Astrocyte (in vitro differentiated cells and primary cell): ENCODE results near the gene LGALS3BP. TPM values are rescaled to one million over a fixed set of nuclear protein-coding genes. Genes with fewer than 3 reads are reported as not detected.

ENCODE experiments used
- DNase-seq: peaks from one replicate; pipeline ENCODE4 v3.0.0-alpha.2; 2010; ENCODE audit warnings: low read depth
- FAIRE-seq: peaks from 2 replicates; lab custom pipeline; 2011; peaks lifted over from hg19 to GRCh38; lab: Jason Lieb, UNC
- H2AFZ ChIP-seq: 2 replicates; pipeline ENCODE4 v1.6.0; 2012; ENCODE audit warnings: low read depth, low read length, inconsistent platforms
- H3K27ac ChIP-seq: 2 replicates; pipeline ENCODE4 v1.5.1; 2011; ENCODE audit warnings: low read depth, low read length, inconsistent platforms
- H3K27me3 ChIP-seq: 2 replicates; pipeline ENCODE4 v1.6.0; 2011; ENCODE audit warnings: low read length, inconsistent platforms; ENCODE audit not compliant: insufficient read depth
- H3K36me3 ChIP-seq: 2 replicates; pipeline ENCODE4 v1.5.1; 2011; ENCODE audit warnings: low read length, inconsistent platforms; ENCODE audit not compliant: insufficient read depth
- H3K4me1 ChIP-seq: 2 replicates; pipeline ENCODE4 v1.5.1; 2011; ENCODE audit warnings: low read length, inconsistent platforms; ENCODE audit not compliant: insufficient read depth
- H3K4me2 ChIP-seq: 2 replicates; pipeline ENCODE4 v1.6.0; 2012; ENCODE audit warnings: low read length, inconsistent platforms
- H3K4me3 ChIP-seq: 2 replicates; pipeline ENCODE4 v1.5.1; 2011; ENCODE audit warnings: low read depth, mild to moderate bottlenecking, low read length, inconsistent platforms; ENCODE audit not compliant: insufficient read depth
- H3K79me2 ChIP-seq: 2 replicates; pipeline ENCODE4 v1.6.0; 2012; ENCODE audit warnings: mild to moderate bottlenecking, low read length, inconsistent platforms; ENCODE audit not compliant: insufficient read depth
- H3K9ac ChIP-seq: 2 replicates; pipeline ENCODE4 v1.6.0; 2012; ENCODE audit warnings: mild to moderate bottlenecking, low read length, inconsistent platforms
- H3K9me3 ChIP-seq: 2 replicates; pipeline ENCODE4 v1.5.1; 2012; ENCODE audit warnings: low read depth, mild to moderate bottlenecking, low read length, inconsistent platforms; ENCODE audit not compliant: insufficient read depth
- H4K20me1 ChIP-seq: 2 replicates; pipeline ENCODE4 v1.6.0; 2012; ENCODE audit warnings: low read length, inconsistent platforms; ENCODE audit not compliant: insufficient read depth
- H3K27ac Mint-ChIP-seq: one replicate; pipeline ENCODE4 v1.8.0; 2021; ENCODE audit warnings: mild to moderate bottlenecking, mixed read lengths; ENCODE audit not compliant: unreplicated experiment
- H3K27me3 Mint-ChIP-seq: one replicate; pipeline ENCODE4 v1.8.0; 2021; ENCODE audit warnings: low read depth, mixed read lengths; ENCODE audit not compliant: unreplicated experiment
- H3K36me3 Mint-ChIP-seq: one replicate; pipeline ENCODE4 v1.8.0; 2021; ENCODE audit warnings: low read depth, mixed read lengths; ENCODE audit not compliant: unreplicated experiment
- H3K4me1 Mint-ChIP-seq: one replicate; pipeline ENCODE4 v1.8.0; 2021; ENCODE audit warnings: low read depth, mixed read lengths; ENCODE audit not compliant: unreplicated experiment
- H3K4me3 Mint-ChIP-seq: one replicate; pipeline ENCODE4 v1.8.0; 2021; ENCODE audit warnings: mild to moderate bottlenecking, moderate library complexity, mixed read lengths; ENCODE audit not compliant: unreplicated experiment
- H3K9me3 Mint-ChIP-seq: one replicate; pipeline ENCODE4 v1.8.0; 2021; ENCODE audit warnings: mild to moderate bottlenecking, mixed read lengths; ENCODE audit not compliant: unreplicated experiment
- EZH2 ChIP-seq: IDR thresholded peaks from 2 replicates; pipeline ENCODE4 v1.6.1; 2012; ENCODE audit warnings: mild to moderate bottlenecking, low read length, inconsistent platforms; ENCODE audit not compliant: insufficient read depth
- total RNA-seq: library from RNA; stranded (reverse); gene quantifications from 2 replicates; pipeline ENCODE4 v1.2.1, GENCODE V29; 2021
- TF ChIP-seq, protein P1 (sequence below): IDR thresholded peaks from 2 replicates; pipeline ENCODE4 v1.5.1; 2011; ENCODE audit warnings: low read depth, mild to moderate bottlenecking, inconsistent platforms, low read length, moderate library complexity; ENCODE audit not compliant: insufficient read depth

The LGALS3BP gene
- total RNA-seq, 1 donor from 2014 or later, result 495 TPM

DNA sequence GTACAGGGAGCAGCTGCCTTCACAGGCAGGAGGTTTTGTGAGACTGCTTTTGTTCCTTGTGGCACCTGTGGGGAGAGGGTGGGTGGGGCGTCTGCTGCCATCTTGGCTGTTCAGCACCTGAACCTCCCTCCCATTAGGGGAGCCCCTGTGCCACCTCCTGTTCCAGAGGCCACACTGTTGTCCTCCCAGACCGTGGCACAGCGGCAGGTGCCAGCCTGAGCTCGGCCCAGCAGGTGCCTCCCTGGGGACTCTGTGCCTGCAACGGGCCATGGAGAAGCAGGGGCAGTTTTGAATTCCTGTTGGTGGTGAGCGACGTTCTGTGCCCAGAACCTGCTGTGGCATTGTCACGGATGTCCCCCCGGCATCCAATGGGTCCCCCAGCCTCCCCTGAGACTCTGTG, 9.9 kb downstream of the LGALS3BP start:
- Histone ChIP-seq H3K9me3 (no peaks in the 10 kb centered on the region), H3K79me2 (peaks cover 3% of the 10 kb centered on the region), H3K27me3 (no peaks in the 10 kb centered on the region), H3K4me3 (no peak overlapping the region), H2AFZ (no peak overlapping the region), H3K4me1 (peaks cover 10% of the 10 kb centered on the region), H3K9ac (no peak overlapping the region), H3K36me3 (no peaks in the 10 kb centered on the region), H4K20me1 (peaks cover 20% of the 10 kb centered on the region), H3K27ac (no peak overlapping the region), H3K4me2 (no peak overlapping the region)
- TF ChIP-seq EZH2, result no peak
- TF ChIP-seq, protein P1, sequence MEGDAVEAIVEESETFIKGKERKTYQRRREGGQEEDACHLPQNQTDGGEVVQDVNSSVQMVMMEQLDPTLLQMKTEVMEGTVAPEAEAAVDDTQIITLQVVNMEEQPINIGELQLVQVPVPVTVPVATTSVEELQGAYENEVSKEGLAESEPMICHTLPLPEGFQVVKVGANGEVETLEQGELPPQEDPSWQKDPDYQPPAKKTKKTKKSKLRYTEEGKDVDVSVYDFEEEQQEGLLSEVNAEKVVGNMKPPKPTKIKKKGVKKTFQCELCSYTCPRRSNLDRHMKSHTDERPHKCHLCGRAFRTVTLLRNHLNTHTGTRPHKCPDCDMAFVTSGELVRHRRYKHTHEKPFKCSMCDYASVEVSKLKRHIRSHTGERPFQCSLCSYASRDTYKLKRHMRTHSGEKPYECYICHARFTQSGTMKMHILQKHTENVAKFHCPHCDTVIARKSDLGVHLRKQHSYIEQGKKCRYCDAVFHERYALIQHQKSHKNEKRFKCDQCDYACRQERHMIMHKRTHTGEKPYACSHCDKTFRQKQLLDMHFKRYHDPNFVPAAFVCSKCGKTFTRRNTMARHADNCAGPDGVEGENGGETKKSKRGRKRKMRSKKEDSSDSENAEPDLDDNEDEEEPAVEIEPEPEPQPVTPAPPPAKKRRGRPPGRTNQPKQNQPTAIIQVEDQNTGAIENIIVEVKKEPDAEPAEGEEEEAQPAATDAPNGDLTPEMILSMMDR, result no peak
- DNase-seq (no peak), FAIRE-seq (no peak)
- no peak overlapping the region for H3K27ac Mint-ChIP-seq
- H3K27me3 Mint-ChIP-seq, result peaks cover 3% of the 10 kb centered on the region
- H3K9me3 Mint-ChIP-seq, result no peaks in the 10 kb centered on the region
- no peak overlapping the region for H3K4me3 Mint-ChIP-seq
- peaks cover 3% of the 10 kb centered on the region for H3K4me1 Mint-ChIP-seq
- H3K36me3 Mint-ChIP-seq, result peaks cover 20% of the 10 kb centered on the region

DNA sequence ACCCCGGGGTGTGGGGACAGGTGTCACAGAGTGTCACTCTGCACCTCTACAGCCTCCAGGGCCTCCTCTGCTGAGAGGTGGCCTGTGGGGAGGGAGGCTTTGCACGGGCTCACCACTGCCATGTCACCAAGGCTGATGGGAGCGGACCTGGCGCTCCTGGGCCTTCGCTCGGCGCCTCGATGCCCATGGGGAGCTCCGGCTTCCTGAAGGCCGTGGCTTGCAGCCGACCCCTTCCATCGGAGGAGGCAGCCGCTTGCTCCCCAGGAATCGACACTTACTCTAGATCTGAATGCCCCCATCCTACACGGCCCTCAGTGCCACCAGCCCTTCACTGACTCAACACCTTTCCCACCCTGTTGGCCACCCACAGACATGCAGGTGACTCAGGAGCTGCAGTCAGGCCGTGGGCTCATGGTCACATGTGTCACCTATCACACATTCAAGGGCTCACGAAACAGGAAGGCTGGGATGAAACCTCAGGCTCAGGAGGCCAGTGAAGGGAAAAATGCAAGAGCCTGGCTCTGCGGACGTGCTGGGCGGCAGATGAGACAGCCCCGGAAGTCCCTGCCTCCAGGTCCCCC, 11.9 kb downstream of the LGALS3BP start:
- H3K36me3 ChIP-seq, result no peaks in the 10 kb centered on the region
- no peaks in the 10 kb centered on the region for H3K9me3 ChIP-seq
- Mint-ChIP-seq H3K9me3 (no peaks in the 10 kb centered on the region), H3K4me3 (no peak overlapping the region), H3K27me3 (peaks cover 3% of the 10 kb centered on the region), H3K36me3 (peaks cover 19% of the 10 kb centered on the region), H3K27ac (no peak overlapping the region), H3K4me1 (peaks cover 3% of the 10 kb centered on the region)
- H3K9ac ChIP-seq, result no peak overlapping the region
- peaks cover 6% of the 10 kb centered on the region for H3K4me1 ChIP-seq
- FAIRE-seq, result no peak
- no peaks in the 10 kb centered on the region for H3K27me3 ChIP-seq
- no peak overlapping the region for H3K4me2 ChIP-seq
- H3K27ac ChIP-seq, result no peak overlapping the region
- DNase-seq, result no peak
- peaks cover 20% of the 10 kb centered on the region for H4K20me1 ChIP-seq
- peaks cover 3% of the 10 kb centered on the region for H3K79me2 ChIP-seq
- TF ChIP-seq, protein P1, result no peak
- TF ChIP-seq EZH2, result no peak
- no peak overlapping the region for H2AFZ ChIP-seq
- H3K4me3 ChIP-seq, result no peak overlapping the region

DNA sequence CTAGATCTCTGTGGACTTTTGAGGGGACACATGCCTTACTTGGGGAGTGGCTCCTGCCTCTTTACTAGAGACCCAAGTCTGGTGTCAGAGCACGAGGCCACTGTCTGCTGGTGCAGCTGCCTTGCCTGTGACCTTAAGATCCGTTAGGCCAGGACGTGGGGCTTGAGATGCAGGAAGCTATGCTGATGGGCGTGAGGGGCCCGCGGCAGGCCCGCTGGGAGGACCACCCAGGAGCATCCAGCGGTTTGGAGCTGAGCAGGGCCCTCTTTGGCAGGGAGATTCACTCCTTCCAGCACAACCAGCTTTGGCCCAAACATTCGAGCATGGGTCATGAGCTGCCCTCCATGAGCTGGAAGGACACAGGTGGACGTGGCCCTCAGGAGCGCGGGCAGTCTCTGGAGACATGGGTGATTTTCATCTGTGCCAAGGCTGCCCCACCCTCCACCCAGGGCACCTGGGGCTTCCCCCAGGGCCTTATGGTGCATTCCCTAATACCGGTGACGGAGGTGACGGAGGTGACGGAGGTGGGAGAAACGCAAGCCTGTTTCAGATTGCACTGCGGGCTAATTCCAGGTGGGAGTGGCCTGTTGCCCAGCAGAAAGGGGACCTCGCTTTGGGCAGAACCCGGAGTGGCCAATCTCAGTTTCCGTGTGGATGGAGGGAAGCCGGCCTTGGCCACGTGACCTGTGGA, 12.7 kb downstream of the LGALS3BP start:
- Mint-ChIP-seq H3K4me1 (peaks cover 3% of the 10 kb centered on the region), H3K4me3 (no peak overlapping the region), H3K9me3 (no peaks in the 10 kb centered on the region), H3K27ac (no peak overlapping the region), H3K27me3 (peaks cover 3% of the 10 kb centered on the region), H3K36me3 (peaks cover 19% of the 10 kb centered on the region)
- no peak for TF ChIP-seq EZH2
- TF ChIP-seq, protein P1, result no peak
- Histone ChIP-seq H3K27ac (no peak overlapping the region), H3K36me3 (no peaks in the 10 kb centered on the region), H3K4me1 (peaks cover 11% of the 10 kb centered on the region), H3K79me2 (peaks cover 3% of the 10 kb centered on the region), H2AFZ (no peak overlapping the region), H3K27me3 (no peaks in the 10 kb centered on the region), H3K4me2 (no peak overlapping the region), H4K20me1 (peaks cover 20% of the 10 kb centered on the region), H3K4me3 (no peak overlapping the region), H3K9me3 (no peaks in the 10 kb centered on the region), H3K9ac (no peak overlapping the region)
- no peak for FAIRE-seq
- no peak for DNase-seq
